ENCODE results near the gene STK11IP. TPM values are rescaled to one million over a fixed set of nuclear protein-coding genes. Genes with fewer than 3 reads are reported as not detected.

STK11IP gene
- total and polyA plus RNA-seq, 2 of the 13 experiments (the other 11 are each of a cell fraction or from before 2014, with no cell fraction given): 12.8 to 24.0 TPM

DNA sequence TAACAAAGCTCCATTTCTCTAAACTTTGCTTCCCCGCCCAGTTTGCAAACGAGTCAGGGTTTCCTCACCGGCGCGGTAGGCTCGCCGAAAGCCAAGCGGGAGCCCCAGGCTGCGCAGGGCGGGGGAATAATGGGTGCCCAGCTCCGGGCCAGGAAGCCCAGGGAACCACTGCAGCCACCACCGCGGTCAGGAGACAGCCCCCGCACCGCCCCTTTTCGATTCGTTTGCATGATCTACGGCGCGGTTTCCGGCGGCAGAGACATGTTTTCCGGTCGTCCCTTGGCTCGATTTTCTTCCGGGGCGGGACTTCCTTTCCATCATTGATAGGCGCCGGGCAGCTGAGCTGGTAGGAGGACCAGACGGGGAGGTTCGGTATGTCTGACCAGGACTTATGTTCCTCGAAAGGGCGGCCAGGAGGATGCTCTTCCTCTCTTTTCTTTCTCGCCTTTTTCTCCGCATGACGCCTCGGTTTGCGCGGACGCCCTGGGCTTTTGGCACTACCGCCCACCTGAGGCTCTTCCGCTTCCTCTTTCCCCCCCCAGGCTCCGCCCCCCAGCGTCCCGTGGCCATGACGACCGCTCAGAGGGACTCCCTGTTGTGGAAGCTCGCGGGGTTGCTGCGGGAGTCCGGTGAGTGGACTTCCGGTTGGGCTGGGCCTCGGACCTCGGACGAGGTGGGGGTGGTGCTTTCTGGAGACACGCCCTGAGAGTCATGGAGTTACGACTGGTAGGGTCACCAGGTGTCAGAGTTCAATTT, at the start of gene STK11IP (continued):
- TF ChIP-seq, protein P1, sequence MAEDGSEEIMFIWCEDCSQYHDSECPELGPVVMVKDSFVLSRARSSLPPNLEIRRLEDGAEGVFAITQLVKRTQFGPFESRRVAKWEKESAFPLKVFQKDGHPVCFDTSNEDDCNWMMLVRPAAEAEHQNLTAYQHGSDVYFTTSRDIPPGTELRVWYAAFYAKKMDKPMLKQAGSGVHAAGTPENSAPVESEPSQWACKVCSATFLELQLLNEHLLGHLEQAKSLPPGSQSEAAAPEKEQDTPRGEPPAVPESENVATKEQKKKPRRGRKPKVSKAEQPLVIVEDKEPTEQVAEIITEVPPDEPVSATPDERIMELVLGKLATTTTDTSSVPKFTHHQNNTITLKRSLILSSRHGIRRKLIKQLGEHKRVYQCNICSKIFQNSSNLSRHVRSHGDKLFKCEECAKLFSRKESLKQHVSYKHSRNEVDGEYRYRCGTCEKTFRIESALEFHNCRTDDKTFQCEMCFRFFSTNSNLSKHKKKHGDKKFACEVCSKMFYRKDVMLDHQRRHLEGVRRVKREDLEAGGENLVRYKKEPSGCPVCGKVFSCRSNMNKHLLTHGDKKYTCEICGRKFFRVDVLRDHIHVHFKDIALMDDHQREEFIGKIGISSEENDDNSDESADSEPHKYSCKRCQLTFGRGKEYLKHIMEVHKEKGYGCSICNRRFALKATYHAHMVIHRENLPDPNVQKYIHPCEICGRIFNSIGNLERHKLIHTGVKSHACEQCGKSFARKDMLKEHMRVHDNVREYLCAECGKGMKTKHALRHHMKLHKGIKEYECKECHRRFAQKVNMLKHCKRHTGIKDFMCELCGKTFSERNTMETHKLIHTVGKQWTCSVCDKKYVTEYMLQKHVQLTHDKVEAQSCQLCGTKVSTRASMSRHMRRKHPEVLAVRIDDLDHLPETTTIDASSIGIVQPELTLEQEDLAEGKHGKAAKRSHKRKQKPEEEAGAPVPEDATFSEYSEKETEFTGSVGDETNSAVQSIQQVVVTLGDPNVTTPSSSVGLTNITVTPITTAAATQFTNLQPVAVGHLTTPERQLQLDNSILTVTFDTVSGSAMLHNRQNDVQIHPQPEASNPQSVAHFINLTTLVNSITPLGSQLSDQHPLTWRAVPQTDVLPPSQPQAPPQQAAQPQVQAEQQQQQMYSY (CRISPR knock-in tag; IDR thresholded peaks at IDR 0.05): peak; percentile 81
- TF ChIP-seq MYC (CRISPR knock-in tag; IDR thresholded peaks at IDR 0.05; ENCODE audit: borderline replicate concordance) (peak; percentile 67), IKZF4 (CRISPR knock-in tag; IDR thresholded peaks at IDR 0.05; ENCODE audit: borderline replicate concordance, low read depth, not compliant biosample characterization) (no peak), KMT2B (CRISPR knock-in tag; IDR thresholded peaks at IDR 0.05) (peak; percentile 79), SRSF9 (IDR thresholded peaks at IDR 0.05; ENCODE audit: borderline replicate concordance, insufficient read depth, low read depth, low read length, poor library complexity, severe bottlenecking) (no peak), ZNF766 (CRISPR knock-in tag; IDR thresholded peaks at IDR 0.05; ENCODE audit: borderline replicate concordance) (peak; percentile 22; the same call in 1 of the 2 replicates), CBX2 (IDR thresholded peaks at IDR 0.05; ENCODE audit: low read depth, low read length) (no peak), CBX2 (CRISPR knock-in tag; IDR thresholded peaks at IDR 0.05; ENCODE audit: low read depth) (no peak), GATAD1 (CRISPR knock-in tag; IDR thresholded peaks at IDR 0.05) (peak; percentile 94), ZNF224 (CRISPR knock-in tag; IDR thresholded peaks at IDR 0.05) (no peak; the same call in 1 of the 2 replicates), ZBTB7A (CRISPR knock-in tag; IDR thresholded peaks at IDR 0.05) (peak; percentile 71; the same call in 1 of the 2 replicates), ZFP90 (CRISPR knock-in tag; IDR thresholded peaks at IDR 0.05; ENCODE audit: borderline replicate concordance) (0 out of 2 replicates have a peak, but pooled peaks have one; percentile 59), CHD2 (IDR thresholded peaks at IDR 0.05; ENCODE audit: low read depth, low read length) (peak; percentile 90), MAF1 (CRISPR knock-in tag; IDR thresholded peaks at IDR 0.05; ENCODE audit: borderline replicate concordance) (no peak), PAX8 (CRISPR knock-in tag; IDR thresholded peaks at IDR 0.05; ENCODE audit: borderline replicate concordance) (no peak), ZNF234 (CRISPR knock-in tag; conservative IDR thresholded peaks at IDR 0.05) (no peak), RBAK (CRISPR knock-in tag; IDR thresholded peaks at IDR 0.05) (0 out of 2 replicates have a peak, but pooled peaks have one; percentile 8), ONECUT2 (CRISPR knock-in tag; IDR thresholded peaks at IDR 0.05) (peak; percentile 2), ATRX (CRISPR knock-in tag; IDR thresholded peaks at IDR 0.05; ENCODE audit: borderline replicate concordance) (no peak; the same call in 1 of the 2 replicates)
- TF ChIP-seq, protein P2, sequence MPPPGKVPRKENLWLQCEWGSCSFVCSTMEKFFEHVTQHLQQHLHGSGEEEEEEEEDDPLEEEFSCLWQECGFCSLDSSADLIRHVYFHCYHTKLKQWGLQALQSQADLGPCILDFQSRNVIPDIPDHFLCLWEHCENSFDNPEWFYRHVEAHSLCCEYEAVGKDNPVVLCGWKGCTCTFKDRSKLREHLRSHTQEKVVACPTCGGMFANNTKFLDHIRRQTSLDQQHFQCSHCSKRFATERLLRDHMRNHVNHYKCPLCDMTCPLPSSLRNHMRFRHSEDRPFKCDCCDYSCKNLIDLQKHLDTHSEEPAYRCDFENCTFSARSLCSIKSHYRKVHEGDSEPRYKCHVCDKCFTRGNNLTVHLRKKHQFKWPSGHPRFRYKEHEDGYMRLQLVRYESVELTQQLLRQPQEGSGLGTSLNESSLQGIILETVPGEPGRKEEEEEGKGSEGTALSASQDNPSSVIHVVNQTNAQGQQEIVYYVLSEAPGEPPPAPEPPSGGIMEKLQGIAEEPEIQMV (CRISPR knock-in tag; IDR thresholded peaks at IDR 0.05; ENCODE audit: low read depth): peak; percentile 27; the same call in 1 of the 2 replicates
- TF ChIP-seq, protein P3, sequence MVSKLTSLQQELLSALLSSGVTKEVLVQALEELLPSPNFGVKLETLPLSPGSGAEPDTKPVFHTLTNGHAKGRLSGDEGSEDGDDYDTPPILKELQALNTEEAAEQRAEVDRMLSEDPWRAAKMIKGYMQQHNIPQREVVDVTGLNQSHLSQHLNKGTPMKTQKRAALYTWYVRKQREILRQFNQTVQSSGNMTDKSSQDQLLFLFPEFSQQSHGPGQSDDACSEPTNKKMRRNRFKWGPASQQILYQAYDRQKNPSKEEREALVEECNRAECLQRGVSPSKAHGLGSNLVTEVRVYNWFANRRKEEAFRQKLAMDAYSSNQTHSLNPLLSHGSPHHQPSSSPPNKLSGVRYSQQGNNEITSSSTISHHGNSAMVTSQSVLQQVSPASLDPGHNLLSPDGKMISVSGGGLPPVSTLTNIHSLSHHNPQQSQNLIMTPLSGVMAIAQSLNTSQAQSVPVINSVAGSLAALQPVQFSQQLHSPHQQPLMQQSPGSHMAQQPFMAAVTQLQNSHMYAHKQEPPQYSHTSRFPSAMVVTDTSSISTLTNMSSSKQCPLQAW (CRISPR knock-in tag; IDR thresholded peaks at IDR 0.05): peak; percentile 93
- TF ChIP-seq, protein P4, sequence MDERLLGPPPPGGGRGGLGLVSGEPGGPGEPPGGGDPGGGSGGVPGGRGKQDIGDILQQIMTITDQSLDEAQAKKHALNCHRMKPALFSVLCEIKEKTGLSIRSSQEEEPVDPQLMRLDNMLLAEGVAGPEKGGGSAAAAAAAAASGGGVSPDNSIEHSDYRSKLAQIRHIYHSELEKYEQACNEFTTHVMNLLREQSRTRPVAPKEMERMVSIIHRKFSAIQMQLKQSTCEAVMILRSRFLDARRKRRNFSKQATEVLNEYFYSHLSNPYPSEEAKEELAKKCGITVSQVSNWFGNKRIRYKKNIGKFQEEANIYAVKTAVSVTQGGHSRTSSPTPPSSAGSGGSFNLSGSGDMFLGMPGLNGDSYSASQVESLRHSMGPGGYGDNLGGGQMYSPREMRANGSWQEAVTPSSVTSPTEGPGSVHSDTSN (CRISPR knock-in tag; IDR thresholded peaks at IDR 0.05): no peak

All from HepG2 (cell line).